GM19240 (cell line): Measurements from ENCODE around the gene IFIT2.
"Not testable (repeated sequence)": the region's sequence is repeated elsewhere in the genome, so short reads cannot be mapped to it uniquely, and the experiment has no call there.

ENCODE experiments used
- DNase-seq: peaks from one replicate; pipeline ENCODE4 v3.0.0; 2011; ENCODE audit warnings: low spot score; ENCODE audit not compliant: insufficient read length

IFIT2 gene

GRCh38 chr10:89338713-89339112 is 36.9 kb downstream of the IFIT2 start:
- no peak for DNase-seq

DNA sequence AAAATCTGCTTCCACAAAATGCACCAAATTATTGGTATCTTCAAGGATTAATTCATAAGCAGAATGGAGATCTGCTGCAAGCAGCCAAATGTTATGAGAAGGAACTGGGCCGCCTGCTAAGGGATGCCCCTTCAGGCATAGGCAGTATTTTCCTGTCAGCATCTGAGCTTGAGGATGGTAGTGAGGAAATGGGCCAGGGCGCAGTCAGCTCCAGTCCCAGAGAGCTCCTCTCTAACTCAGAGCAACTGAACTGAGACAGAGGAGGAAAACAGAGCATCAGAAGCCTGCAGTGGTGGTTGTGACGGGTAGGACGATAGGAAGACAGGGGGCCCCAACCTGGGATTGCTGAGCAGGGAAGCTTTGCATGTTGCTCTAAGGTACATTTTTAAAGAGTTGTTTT is 38.0 kb downstream of the IFIT2 start:
- no peak for DNase-seq

GRCh38 chr10:89341649-89342048 is 39.8 kb downstream of the IFIT2 start:
- DNase-seq: no peak

GRCh38 chr10:89342206-89342958 is 40.5 kb downstream of the IFIT2 start:
- DNase-seq: no peak

DNA sequence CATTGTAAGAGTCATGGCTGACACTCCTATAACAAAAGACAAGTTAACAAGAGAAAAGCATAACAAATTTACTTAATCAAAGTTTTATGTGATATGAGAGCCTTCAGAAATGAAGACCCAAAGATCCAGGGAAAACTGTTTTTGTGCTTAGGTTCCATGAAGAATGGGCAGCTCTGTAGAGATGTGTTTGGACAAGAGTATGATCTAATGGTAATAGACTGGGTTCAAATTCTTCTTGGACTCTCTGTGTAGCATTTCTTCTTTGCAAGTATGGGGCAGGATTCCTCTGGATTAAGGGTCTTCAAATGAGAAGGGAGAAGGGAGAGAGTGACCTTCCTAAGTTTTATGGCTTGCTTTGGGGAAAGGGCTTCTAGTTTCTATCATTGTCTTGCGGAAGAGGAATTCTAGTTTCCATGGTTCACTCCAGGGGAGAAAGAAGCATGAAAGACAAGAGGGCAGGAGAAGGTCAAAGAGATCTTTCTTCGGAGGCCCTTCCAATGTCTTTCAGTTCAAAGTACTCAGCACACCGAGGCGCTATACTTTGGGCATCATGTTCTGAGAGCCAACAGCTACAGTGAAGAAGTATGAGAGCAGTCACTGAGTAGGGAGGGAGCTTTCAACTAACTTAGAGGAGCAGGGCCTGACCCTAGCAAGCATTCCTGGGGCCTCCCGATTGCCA is 41.4 kb downstream of the IFIT2 start:
- no peak for DNase-seq

DNA sequence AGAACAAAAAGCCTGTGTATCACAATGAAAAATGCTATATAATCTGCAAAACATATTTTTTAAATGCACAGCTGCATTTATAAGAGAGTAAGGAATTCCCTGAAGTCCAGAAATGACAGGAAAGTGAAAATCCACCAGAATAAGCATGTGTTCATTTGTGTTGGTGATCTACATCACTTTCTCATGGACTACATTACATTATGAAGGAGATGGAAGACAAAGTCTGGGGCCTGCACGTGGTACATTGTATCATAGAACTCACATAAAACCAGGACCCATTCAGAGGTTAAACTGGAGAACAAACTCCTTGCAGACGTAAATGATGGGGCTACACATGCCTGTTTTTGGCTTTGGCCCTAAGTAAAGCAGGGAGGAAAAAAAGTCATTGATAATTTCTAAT is 42.3 kb downstream of the IFIT2 start:
- DNase-seq: no peak

DNA sequence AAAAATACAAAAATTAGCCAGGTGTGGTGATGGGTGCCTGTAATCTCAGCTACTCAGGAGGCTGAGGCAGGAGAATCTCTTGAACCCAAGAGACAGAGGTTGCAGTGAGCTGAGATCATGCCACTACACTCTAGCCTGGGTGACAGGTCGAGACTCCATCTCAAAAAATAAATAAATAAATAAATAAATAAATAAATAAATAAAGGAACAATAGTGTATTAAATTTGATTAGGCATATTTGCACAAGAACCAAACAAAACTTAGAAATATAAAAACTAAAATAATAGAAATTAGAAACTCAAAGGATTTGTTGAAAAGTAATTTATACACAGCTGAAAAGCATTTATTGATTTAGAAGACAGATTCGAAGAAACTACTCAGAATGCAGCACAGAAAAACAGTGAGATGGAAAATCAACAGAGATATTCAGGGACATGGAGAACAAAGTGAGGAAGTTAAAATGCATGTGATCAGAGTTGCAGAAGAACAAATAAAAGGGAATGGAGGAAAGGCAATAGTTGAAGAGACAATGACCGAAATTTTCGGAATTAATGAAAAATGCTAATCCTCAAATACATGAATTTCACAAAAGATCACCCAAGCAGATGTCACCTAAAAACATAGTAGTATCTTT is 43.6 kb downstream of the IFIT2 start:
- DNase-seq: no peak

- DNase-seq: no peak
These were observed 44.8 kb downstream of the IFIT2 start for GRCh38 chr10:89346405-89347254.

DNA sequence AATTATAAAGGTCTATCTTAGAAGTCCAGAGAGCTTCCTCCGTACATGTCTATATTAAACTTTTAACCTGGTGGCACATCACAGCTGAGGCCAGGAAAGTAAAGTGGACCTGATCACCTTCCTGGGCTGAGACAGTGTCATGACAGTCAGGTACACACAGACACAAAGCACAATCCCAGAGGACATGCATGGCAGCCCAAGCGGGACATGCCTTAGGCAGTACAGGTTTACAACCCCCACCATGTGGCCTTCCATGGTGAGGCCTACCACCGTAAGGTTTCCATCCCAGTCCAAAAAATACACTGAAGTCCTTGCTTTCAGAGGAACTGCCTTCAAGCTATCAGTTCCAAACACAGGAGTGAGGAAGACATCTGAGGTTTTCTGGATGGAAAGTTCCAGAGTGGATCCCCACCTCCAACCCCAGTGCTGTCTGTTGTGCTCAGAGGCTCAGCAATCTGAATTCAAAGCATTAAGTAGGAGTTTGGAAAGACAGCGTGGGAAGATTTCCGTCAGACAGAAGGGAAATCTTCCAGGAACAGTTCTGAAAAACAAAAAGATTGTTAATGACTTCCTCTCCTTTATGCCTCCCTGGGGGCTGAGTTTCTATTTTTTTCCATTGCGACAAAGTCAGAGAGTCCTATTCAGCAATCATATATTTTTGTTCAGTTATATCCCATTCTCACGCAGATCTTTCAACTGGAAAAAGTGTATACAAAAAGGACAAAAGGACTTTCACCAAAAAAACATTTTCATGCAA is 46.0 kb downstream of the IFIT2 start:
- no peak for DNase-seq

- DNase-seq: no peak
These were observed 46.6 kb downstream of the IFIT2 start for GRCh38 chr10:89348481-89348880.

- no peak for DNase-seq
These were observed 47.1 kb downstream of the IFIT2 start for GRCh38 chr10:89348975-89349374.

- DNase-seq: not testable (repeated sequence)
These were observed 48.9 kb downstream of the IFIT2 start for GRCh38 chr10:89350631-89351315.

DNA sequence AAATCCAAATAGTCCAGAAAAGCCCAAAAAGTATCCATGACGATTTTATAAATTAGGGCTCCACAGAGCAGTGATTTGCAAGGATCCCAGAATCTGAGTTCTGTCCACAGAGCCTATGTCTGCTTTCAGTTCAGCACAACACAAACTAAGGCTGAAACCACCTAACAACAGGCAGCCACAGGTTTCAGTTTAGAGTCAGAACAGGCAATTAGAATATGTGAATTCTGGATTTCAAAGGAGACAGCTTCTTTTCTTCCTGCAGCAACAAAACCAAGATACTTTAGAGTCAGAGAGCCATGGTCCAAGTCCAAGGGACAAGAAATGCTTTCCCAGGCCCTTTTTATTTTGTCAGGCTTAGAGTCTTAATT is 49.5 kb downstream of the IFIT2 start:
- DNase-seq: no peak

DNA sequence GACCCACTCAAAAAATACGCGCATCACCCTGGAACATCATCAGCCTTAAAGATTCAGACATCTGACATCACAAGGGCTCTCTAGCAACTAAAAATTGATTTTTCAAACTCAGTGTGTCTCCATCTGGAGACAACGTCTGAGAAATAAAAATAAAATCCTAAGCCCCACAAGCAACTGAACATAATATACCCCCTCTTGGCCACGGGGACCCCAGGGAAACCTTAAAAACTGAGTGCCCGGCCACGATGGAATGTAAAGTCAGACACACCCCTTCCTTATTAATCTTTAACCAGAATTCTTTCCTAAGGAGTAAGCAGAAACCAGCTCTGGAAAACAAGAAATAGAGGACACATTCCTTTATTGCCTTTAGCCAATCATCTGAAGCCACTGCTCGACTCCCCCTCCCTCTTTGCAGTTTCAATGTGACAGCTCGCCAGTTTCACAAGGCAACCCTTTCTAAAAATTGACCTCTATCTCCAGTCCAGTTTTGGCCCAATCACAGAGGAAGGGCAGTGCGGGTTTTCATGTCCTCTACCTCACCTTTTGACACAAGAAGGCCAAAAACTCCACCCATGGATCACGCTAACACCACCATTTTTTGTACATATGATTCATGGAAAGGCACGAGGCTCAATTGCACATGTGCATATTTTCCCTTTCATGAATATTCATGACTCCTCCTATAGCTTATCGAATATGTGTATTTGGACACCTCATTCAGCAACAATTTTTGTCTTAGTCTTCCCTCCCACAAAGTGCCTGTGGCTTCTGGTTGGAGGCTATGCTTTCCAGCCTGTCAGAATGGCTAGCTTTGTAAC is 50.1 kb downstream of the IFIT2 start:
- no peak for DNase-seq

DNA sequence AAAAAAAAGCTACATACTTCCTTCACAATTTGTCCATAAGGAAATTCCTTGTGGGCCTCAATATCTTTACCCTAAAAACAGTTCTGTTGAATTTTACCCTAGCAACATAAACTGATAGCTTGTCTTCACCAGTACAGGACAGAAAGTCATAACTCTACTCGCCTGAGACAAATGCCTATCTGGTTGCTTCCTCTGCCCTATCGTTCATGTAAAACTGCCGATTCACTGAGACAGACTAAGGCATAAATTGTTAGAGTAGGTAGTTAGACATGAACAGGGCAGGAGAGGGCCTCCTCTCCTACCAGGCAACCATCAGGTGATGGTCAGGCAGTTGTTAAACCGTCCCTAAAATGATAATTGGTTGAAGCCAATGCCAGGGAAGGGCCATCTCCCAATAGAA is 51.0 kb downstream of the IFIT2 start:
- no peak for DNase-seq

DNA sequence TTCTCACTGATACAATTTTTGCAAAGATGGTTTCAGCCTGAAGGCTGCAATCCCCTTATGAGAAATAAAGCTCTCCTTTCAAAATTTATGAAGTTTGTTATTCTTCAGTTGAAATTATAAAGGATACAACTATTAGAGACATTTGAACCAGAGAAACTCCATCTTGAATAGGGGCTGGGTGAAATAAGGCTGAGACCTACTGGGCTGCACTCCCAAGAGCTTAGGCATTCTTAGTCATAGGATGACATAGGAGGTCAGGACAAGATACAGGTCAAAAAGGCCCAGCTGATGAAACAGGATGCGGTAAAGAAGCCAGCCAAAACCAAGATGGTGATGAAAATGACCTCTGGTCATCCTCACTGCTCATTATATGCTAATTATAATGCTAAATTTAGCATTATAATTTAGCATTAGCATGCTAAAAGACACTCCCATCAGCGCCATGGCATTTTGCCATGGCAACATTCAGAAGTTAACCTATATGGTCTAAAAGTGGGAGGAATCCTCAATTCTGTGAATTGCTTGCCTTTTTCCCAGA is 53.6 kb downstream of the IFIT2 start:
- no peak for DNase-seq

GRCh38 chr10:89357096-89357495 is 55.2 kb downstream of the IFIT2 start:
- no peak for DNase-seq

DNA sequence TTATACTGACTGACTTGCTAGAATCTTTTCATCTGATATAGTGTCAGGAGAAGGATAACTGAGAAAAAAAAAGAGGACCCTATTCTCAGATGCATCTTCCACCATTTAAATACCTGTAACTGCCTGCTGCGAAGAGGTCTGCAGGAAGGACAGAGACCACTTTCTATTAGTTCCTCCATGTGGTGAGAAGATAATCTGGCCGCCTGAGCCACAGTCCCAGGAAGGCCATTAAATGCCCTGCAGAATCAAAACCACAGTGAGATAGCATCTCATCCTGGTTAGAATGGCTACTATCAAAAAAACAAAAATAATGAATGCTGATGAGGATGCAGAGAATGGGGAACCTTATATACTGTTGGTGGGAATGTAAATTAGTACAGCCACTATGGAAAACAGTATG is 56.1 kb downstream of the IFIT2 start:
- DNase-seq: no peak
